ENCODE data around the gene WSB1. TPM values are rescaled to one million over a fixed set of nuclear protein-coding genes. Genes with fewer than 3 reads are reported as not detected.

Gene WSB1
- total and polyA plus RNA-seq, 2 of the 8 experiments (the other 6 are each of a cell fraction or from before 2014, with no cell fraction given): 113 to 140 TPM

GRCh38 chr17:27341041-27341471, 47.1 kb downstream of the WSB1 start:
- no peaks in the 10 kb centered on the region for H3K9me3 ChIP-seq (ENCODE audit: insufficient read depth in 2 of 2, low read depth in 1 of 2, low read length in 1 of 2)
- no peaks in the 10 kb centered on the region for H3K36me3 ChIP-seq (ENCODE audit: control insufficient read depth in 2 of 4, insufficient read depth in 4 of 4, low read length in 3 of 4)
- H2BK12ac ChIP-seq (ENCODE audit: low read depth, low read length): 0 out of 2 replicates have a peak overlapping the region, but pooled peaks have one; percentile 33
- no peak overlapping the region for H3K56ac ChIP-seq (replicated peaks; ENCODE audit: insufficient read length, low read depth, low read length)
- no peaks in the 10 kb centered on the region for H3K27me3 ChIP-seq (replicated peaks in 1 of 4; ENCODE audit: control insufficient read depth in 3 of 4, extremely low read depth in 1 of 4, insufficient read depth in 3 of 4, low read length in 3 of 4)
- 77% methylated on average over 4 of the region's 4 CpGs; no CpG with 5 or more reads in 1 of the 2 experiments for WGBS, 2 experiments (ENCODE audit: extremely low coverage in 1 of 2, insufficient coverage in 1 of 2, insufficient read length in 1 of 2, insufficient replicate concordance in 2 of 2, low coverage in 1 of 2, low lambda C conversion rate in 2 of 2, missing lambda C conversion rate in 1 of 2)
- H2BK20ac ChIP-seq (ENCODE audit: low read length): peak overlapping the region; percentile 56; the same call in 1 of the 2 replicates
- H2BK5ac ChIP-seq (ENCODE audit: low read depth, low read length): peak overlapping the region; percentile 77; the same call in 1 of the 2 replicates
- no peak overlapping the region for H3K9ac ChIP-seq (replicated peaks in 1 of 4; ENCODE audit: extremely low read depth in 1 of 4, low read depth in 3 of 4, low read length in 3 of 4)
- FAIRE-seq: no peak
- H3K14ac ChIP-seq (ENCODE audit: insufficient read length): no peak overlapping the region
- H3K4ac ChIP-seq (replicated peaks; ENCODE audit: insufficient read length, low read depth, low read length): no peak overlapping the region
- no peak overlapping the region for H3K18ac ChIP-seq (ENCODE audit: extremely low read depth, low read length)
- ChIA-PET POLR2A (ENCODE audit: partially characterized antibody) (interaction anchor here (1.1 kb wide), 1 partner anchor 18 kb away, joined by 3 read pairs; no protein-coding TSS in a partner anchor), CTCF (ENCODE audit: partially characterized antibody) (interaction anchor here (0.9 to 1.9 kb wide), 5 partner anchors 14 to 267 kb away, joined by 3 to 5 read pairs (median 4); no protein-coding TSS in a partner anchor)
- H3K23me2 ChIP-seq (ENCODE audit: low read depth, low read length): 0 out of 2 replicates have a peak, but pooled peaks cover 3% of the 10 kb centered on the region
- H3K4me1 ChIP-seq (replicated peaks in 1 of 4; ENCODE audit: control insufficient read depth in 3 of 4, insufficient read depth in 4 of 4, low read length in 3 of 4): peaks cover 8 to 29% (median 17%) of the 10 kb centered on the region in 4 experiments
- no peaks in the 10 kb centered on the region; the same call in 1 of the 2 replicates for H3K79me1 ChIP-seq (ENCODE audit: low read depth, low read length)
- peak overlapping the region; percentile 25; the same call in 1 of the 2 replicates for H2BK15ac ChIP-seq (ENCODE audit: low read length)
- H2BK120ac ChIP-seq (replicated peaks; ENCODE audit: low read depth, low read length): peak overlapping the region; percentile 91
- no peak overlapping the region for H3K27ac ChIP-seq (ENCODE audit: low read depth, low read length)
- no peak overlapping the region for H3K4me3 ChIP-seq (ENCODE audit: extremely low read depth in 1 of 4, insufficient read depth in 2 of 4, low read depth in 3 of 4, low read length in 4 of 4)
- no peaks in the 10 kb centered on the region for H4K20me1 ChIP-seq (replicated peaks in 1 of 2; ENCODE audit: control insufficient read depth in 1 of 2, insufficient read depth in 2 of 2, low read length in 2 of 2)
- TF ChIP-seq RFX5 (IDR thresholded peaks at IDR 0.05; ENCODE audit: borderline replicate concordance, low read depth, low read length): no peak
- no peak for TF ChIP-seq TCF12 (IDR thresholded peaks at IDR 0.05; ENCODE audit: low read depth, low read length)
- no peak for TF ChIP-seq RNF2 (IDR thresholded peaks at IDR 0.05; ENCODE audit: borderline replicate concordance, low read depth, low read length, missing control alignments, poor library complexity, severe bottlenecking)
- TF ChIP-seq CEBPB (IDR thresholded peaks at IDR 0.05; ENCODE audit: low read depth, low read length): no peak
- no peak for TF ChIP-seq FOSL1 (IDR thresholded peaks at IDR 0.05; ENCODE audit: insufficient read depth, low read depth, low read length)
- TF ChIP-seq CREB1 (IDR thresholded peaks at IDR 0.05): no peak
- H4K8ac ChIP-seq (ENCODE audit: extremely low read depth, insufficient read depth, low read length): no peak overlapping the region; the same call in 1 of the 2 replicates
- no peak overlapping the region; the same call in 1 of the 2 replicates for H2AK5ac ChIP-seq (ENCODE audit: low read depth, low read length)
- peak overlapping the region; percentile 77 for H4K91ac ChIP-seq (replicated peaks; ENCODE audit: insufficient read length, low read length)
- H3K79me2 ChIP-seq (ENCODE audit: control insufficient read depth in 1 of 2, insufficient read depth in 2 of 2, low read length in 2 of 2): no peaks in the 10 kb centered on the region
- DNase-seq (ENCODE audit: low read depth in 1 of 2, low spot score in 2 of 2): no peak
- no peak overlapping the region for H3K23ac ChIP-seq (ENCODE audit: insufficient read length)
- peak overlapping the region; percentile 45 for H2AFZ ChIP-seq (ENCODE audit: low read length)
- H3K4me2 ChIP-seq (ENCODE audit: insufficient read depth in 1 of 2, low read depth in 2 of 2, low read length in 2 of 2): no peak overlapping the region; a peak in 1 of 4 replicates
- no peak overlapping the region for H4K5ac ChIP-seq (ENCODE audit: insufficient read length, low read depth, low read length)

All from H1 (cell line).